ENCODE measurements around the gene SYK.
"Not testable (repeated sequence)": the region's sequence is repeated elsewhere in the genome, so short reads cannot be mapped to it uniquely, and the experiment has no call there.

SYK gene

GRCh38 chr9:90795084-90795483, 6.5 kb upstream of the SYK start:
- no peak for DNase-seq

DNA sequence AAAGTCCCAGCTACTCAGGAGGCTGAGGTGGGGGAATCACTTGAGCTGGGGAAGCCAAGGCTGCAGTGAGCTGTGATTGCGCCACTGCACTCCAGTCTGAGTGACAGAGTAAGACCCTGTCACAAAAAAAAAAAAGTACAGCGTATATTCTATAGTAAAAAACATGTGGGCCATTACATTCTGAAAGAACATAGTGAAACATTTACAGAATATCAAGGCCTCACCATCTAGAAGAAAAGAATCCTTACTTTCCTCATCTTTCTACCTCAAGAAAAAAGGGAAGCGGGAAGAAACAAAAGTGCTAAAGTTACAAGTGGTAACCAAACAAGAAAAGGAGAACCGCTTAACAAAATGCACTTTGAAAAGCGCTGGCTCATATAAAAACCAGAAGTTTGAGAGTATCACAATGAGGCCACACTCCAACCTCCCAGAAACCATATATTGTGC, 5.7 kb upstream of the SYK start:
- no peak for DNase-seq

- DNase-seq = no peak
These were observed 2.3 kb upstream of the SYK start for GRCh38 chr9:90799271-90799852.

GRCh38 chr9:90801973-90802322, 329 bp downstream of the SYK start:
- no peak for DNase-seq

- no peak for DNase-seq
These were observed 867 bp downstream of the SYK start for GRCh38 chr9:90802386-90802985.

- no peak for DNase-seq
These were observed 2.4 kb downstream of the SYK start for GRCh38 chr9:90803860-90804593.

- DNase-seq = no peak
These were observed 3.7 kb downstream of the SYK start for GRCh38 chr9:90805006-90805996.

GRCh38 chr9:90807006-90807405, 5.4 kb downstream of the SYK start:
- DNase-seq = no peak

DNA sequence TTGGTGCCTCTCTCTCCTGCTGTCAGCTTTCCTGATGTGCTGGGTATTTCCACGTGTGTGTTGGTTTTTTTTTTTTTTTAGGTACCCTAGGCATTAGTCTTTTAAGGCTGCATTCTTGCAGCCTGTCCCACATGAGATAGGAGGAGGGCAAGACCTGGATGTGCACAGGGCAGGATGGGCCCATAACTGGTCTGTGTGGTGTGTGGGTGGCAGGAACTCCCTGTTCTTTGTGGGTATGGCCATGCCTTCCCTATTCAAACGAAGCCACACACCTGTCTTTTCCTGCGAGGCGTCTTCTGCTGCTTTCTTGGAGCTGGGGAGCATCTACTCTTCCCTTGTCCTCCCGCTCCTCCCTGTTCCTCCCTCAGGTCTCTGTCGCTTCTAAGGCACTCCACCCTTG, 6.8 kb downstream of the SYK start:
- no peak for DNase-seq

DNA sequence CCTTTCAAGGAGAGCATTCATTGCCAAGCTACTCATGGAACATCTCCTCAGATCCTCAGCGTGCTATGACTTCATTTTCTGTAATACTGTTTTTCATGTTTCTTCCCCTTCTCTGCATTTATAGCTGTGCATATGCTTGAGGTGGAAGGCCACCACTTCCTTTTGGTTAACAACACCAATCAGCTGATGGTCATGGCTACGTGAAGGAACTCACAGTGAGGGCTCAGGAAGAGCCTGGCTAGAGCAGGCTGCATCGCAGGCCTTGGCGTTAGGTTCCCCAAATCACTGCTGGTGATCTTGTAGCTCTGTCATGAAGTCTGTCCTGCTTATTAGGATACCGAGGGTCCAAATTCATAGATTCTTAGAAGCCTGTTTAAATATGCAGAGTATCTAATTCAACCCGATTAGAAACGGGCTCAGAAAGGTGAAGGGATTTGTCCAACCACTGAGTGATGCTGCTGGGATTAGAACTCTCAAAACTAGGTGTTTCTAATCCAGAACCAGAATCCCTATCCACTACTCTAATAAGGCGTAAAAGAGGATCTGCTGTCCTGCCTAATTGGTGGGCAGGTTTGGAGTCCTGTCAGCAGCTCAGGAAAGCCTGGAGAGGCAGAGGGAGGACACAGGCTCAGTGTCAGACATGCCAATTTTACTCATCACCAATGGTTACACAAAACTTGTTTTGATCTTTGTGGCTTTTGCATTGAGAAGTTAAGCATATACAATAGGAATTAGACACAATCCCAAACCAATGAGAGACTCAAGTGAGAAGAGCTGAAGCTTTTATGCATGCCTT, 7.5 kb downstream of the SYK start:
- peak in 2 of 56 donors; percentile 7 to 32 for DNase-seq

- no peak for DNase-seq
These were observed 9.1 kb downstream of the SYK start for GRCh38 chr9:90810691-90811090.

DNA sequence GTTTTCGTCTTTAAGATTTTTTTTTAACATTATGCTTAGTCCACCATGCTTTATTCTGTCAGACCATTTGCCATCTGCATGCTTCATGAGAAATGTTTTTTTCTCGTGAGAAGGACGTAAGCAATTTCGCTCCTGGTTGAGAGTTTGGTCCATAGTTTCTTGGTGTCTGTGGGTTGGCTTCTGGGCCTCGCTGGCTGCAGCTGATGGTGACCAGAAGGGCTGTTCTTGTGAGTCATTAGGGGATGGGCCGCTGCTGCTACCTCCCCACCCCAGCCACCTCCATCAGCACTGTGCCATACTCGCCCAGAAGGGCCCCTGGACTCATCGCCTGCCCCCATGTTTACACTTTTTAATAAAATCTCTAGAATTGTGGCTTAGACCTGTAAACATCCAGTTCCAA, 11.4 kb downstream of the SYK start:
- no peak for DNase-seq

DNA sequence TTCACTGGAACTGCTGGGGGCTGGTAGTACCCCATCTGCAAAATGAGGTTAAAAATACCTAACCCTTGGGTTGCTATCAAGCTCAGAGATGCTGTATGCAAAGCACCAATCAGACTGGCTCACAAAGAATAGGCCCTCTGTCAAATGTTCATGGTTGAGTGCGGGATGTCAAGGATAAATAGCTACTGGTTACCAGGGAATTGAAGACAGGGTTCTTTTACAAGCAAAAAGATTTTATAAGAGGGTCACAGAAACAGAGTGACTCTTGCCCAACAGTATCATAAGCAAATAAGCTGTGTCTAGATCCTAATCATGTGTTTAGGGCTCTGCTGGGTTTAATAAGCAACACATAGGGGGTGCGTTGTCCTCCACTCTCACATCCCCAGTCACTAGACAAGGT, 11.9 kb downstream of the SYK start:
- DNase-seq = no peak

DNA sequence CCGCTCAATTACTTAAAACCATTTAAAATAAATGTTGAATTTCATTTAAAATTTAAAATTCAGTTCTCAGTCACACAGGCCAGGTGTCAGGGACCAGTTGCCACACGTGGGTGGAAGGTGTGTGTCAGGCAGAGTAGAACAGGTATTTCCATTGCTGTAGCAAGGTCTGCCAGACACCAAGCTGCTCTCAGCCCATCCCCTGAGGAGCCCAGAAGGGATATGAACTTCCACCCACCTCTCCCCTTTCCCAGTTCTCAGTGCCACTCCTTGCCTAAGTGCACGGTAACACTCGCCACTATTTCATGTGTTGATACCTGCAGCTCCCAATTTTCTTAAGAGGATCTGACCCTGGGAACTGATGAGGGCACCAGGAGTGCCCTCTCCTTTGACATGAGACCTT, 12.7 kb downstream of the SYK start:
- no peak for DNase-seq

- peak in 2 of 56 donors; percentile 4 to 34 for DNase-seq
These were observed 13.7 kb downstream of the SYK start for GRCh38 chr9:90815183-90815943.

DNA sequence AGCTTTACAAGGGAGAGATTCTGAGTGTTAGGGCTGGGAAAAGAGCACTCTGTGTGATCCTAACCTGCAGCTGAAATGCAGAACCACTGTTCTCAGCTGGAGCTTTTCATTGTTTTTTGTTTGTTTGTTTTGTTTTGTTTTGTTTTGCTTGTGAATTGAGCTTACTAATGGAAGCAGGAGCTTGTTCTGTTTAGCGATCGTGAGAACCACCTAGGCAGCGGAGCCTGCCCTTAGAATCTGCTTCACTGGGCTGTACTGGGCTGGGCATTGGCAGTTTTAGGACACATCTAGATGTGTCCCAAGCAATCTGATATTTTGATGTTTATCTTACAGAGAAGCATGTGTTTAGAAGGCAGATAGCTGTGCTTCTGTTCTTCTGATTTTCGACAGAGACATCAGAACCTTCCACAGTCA, 14.3 kb downstream of the SYK start:
- no peak for DNase-seq

- no peak for DNase-seq
These were observed 15.1 kb downstream of the SYK start for GRCh38 chr9:90816690-90817089.

- no peak for DNase-seq
These were observed 16.7 kb downstream of the SYK start for GRCh38 chr9:90818279-90818678.

DNA sequence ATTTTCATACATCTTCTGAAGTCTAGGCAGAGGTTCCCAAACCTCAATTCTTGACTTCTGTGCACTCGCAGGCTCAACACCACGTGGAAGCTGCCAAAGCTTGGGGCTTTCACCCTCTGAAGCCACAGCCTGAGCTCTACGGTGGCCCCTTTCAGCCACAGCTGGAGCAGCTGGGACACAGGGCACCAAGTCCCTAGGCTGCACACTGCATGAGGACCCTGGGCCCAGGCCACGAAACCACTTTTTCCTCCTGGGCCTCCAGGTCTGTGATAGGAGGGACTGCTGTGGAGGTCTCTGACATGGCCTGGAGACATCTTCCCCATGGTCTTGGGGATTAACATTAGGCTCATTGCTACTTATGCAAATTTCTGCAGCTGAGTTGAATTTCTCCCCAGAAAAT, 18.8 kb downstream of the SYK start:
- DNase-seq = not testable (repeated sequence)

- DNase-seq = not testable (repeated sequence)
These were observed 19.6 kb downstream of the SYK start for GRCh38 chr9:90821236-90821635.
